ENCODE measurements around the gene CYP2A13. TPM values are rescaled to one million over a fixed set of nuclear protein-coding genes. Genes with fewer than 3 reads are reported as not detected.

Gene CYP2A13
- total RNA-seq, 4 donors from 2014 or later = not detected

- TF ChIP-seq CTCF (IDR thresholded peaks at IDR 0.05) = no peak
- no peak for TF ChIP-seq EP300 (IDR thresholded peaks at IDR 0.05)
- no peak for TF ChIP-seq POLR2AphosphoS5 (IDR thresholded peaks at IDR 0.05)
- no peak for TF ChIP-seq POLR2A (IDR thresholded peaks at IDR 0.05; ENCODE audit: low read depth)
- intact Hi-C loops (cut with DNase I) = no loop called here
- no peaks in the 10 kb centered on the region for H3K4me1 ChIP-seq
- H3K27me3 ChIP-seq = no peaks in the 10 kb centered on the region
- no peak for DNase-seq (ENCODE audit: extremely low spot score)
- 81% methylated on average over 3 of the region's 3 CpGs for WGBS
- H3K27ac ChIP-seq (replicated peaks in 1 of 4) = no peak overlapping the region
- peaks cover 0 to 16% (median 6%) of the 10 kb centered on the region in 4 donors for H3K9me3 ChIP-seq
- no peak overlapping the region for H3K4me3 ChIP-seq
- H3K36me3 ChIP-seq = no peaks in the 10 kb centered on the region
Measured at GRCh38 chr19:41106177-41106576, 17.9 kb downstream of the CYP2A13 start.

- H3K9me3 ChIP-seq = no peaks in the 10 kb centered on the region
- no peak for DNase-seq (ENCODE audit: extremely low spot score)
- TF ChIP-seq CTCF (IDR thresholded peaks at IDR 0.05) (no peak), POLR2A (IDR thresholded peaks at IDR 0.05; ENCODE audit: low read depth) (no peak)
- H3K4me1 ChIP-seq = no peaks in the 10 kb centered on the region
- H3K4me3 ChIP-seq = no peak overlapping the region
- peaks cover 0 to 8% (median 0%) of the 10 kb centered on the region in 4 donors for H3K27me3 ChIP-seq
- no peaks in the 10 kb centered on the region for H3K36me3 ChIP-seq
- intact Hi-C loops (cut with DNase I) = no loop called here
- WGBS = 84% methylated on average over 9 of the region's 9 CpGs
- no peak overlapping the region for H3K27ac ChIP-seq (replicated peaks in 1 of 4)
Measured at GRCh38 chr19:41111296-41111695, 23.0 kb downstream of the CYP2A13 start.

GRCh38 chr19:41111750-41112295, 23.6 kb downstream of the CYP2A13 start:
- DNase-seq (ENCODE audit: extremely low spot score) = no peak
- Histone ChIP-seq H3K4me1 (no peaks in the 10 kb centered on the region), H3K27me3 (peaks cover 0 to 8% (median 0%) of the 10 kb centered on the region in 4 donors), H3K9me3 (no peaks in the 10 kb centered on the region), H3K27ac (replicated peaks in 1 of 4) (no peak overlapping the region), H3K4me3 (no peak overlapping the region), H3K36me3 (no peaks in the 10 kb centered on the region)
- intact Hi-C loops (cut with DNase I) = no loop called here
- TF ChIP-seq EP300 (IDR thresholded peaks at IDR 0.05) (no peak), POLR2A (IDR thresholded peaks at IDR 0.05; ENCODE audit: low read depth) (no peak), POLR2AphosphoS5 (IDR thresholded peaks at IDR 0.05) (no peak), CTCF (IDR thresholded peaks at IDR 0.05) (no peak)
- WGBS = 88% methylated on average over 2 of the region's 5 CpGs

DNA sequence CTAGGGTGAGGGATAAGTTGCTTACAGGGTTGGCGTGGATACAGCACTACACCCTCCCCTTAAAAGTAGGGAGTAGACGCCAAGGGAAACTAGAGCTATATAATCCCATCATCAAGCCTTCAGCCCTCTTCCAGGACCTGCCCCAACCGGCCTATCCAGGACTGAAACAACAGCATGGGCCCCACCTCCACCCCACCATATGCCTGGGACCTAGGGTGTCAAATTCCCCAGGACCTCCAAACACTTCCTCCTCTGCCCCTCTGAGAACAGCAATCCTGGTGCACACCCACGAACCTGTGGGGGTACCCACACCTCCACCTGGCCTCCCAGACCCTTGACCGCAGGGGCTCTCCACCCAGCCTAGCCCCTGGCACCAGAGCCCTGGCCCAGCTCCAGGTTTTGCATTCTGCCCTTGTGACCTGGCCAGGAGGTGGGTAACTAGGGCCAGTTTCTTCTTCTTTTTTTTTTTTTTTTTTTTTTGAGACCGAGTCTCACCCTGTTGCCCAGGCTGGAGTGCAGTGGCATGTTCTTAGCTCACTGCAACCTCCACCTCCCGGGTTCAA, 24.6 kb downstream of the CYP2A13 start:
- no peak overlapping the region for H3K27ac ChIP-seq (replicated peaks in 1 of 4)
- no peaks in the 10 kb centered on the region for H3K9me3 ChIP-seq
- no peak for DNase-seq (ENCODE audit: extremely low spot score)
- intact Hi-C loops (cut with DNase I) = no loop called here
- no peak overlapping the region for H3K4me3 ChIP-seq
- H3K27me3 ChIP-seq = peaks cover 0 to 9% (median 0%) of the 10 kb centered on the region in 4 donors
- H3K4me1 ChIP-seq = no peaks in the 10 kb centered on the region
- 82% methylated on average over 7 of the region's 7 CpGs for WGBS
- no peaks in the 10 kb centered on the region for H3K36me3 ChIP-seq
- TF ChIP-seq POLR2AphosphoS5 (IDR thresholded peaks at IDR 0.05) (no peak), POLR2A (IDR thresholded peaks at IDR 0.05; ENCODE audit: low read depth) (no peak), EP300 (IDR thresholded peaks at IDR 0.05) (no peak), CTCF (IDR thresholded peaks at IDR 0.05) (no peak)

GRCh38 chr19:41114132-41114531, 25.9 kb downstream of the CYP2A13 start, which contains the start of gene CYP2F1:
CYP2F1 (plus strand) TSS chr19:41114432; CDS start chr19:41116189, 1,757 bp downstream.
- intact Hi-C loops (cut with DNase I) = no loop called here
- no peak within 1 kb of the TSS for H3K4me3 ChIP-seq
- DNase-seq (ENCODE audit: extremely low spot score) = no peak
- TF ChIP-seq CTCF (IDR thresholded peaks at IDR 0.05) (no peak), POLR2A (IDR thresholded peaks at IDR 0.05; ENCODE audit: low read depth) (no peak), POLR2AphosphoS5 (IDR thresholded peaks at IDR 0.05) (no peak), EP300 (IDR thresholded peaks at IDR 0.05) (no peak)
- H3K36me3 ChIP-seq = no peaks in the 10 kb centered on the region
- H3K9me3 ChIP-seq = no peaks in the 10 kb centered on the region
- peaks cover 0 to 18% (median 0%) of the 10 kb centered on the region in 4 donors for H3K27me3 ChIP-seq
- H3K4me1 ChIP-seq = no peaks in the 10 kb centered on the region
- WGBS = 70% methylated on average over 7 of the region's 7 CpGs
- H3K27ac ChIP-seq (replicated peaks in 1 of 4) = no peak within 1 kb of the TSS
